GM23338 (cell line): ENCODE data around the gene OPN3. TPM values are rescaled to one million over a fixed set of nuclear protein-coding genes. Genes with fewer than 3 reads are reported as not detected.

Experiments
- ATAC-seq: fragments of 200-7000 bp; cut with Tn5 transposase; 3 replicates; pipeline ENCODE4 v1.9.1; 2020
- DNase-seq: peaks from one replicate; pipeline ENCODE4 v3.0.0-alpha.2; 2015; ENCODE audit warnings: low spot score
- H2AFZ ChIP-seq: fragments of 200-600 bp; sonication (generic); 2 replicates; pipeline ENCODE4 v1.8.0; 2016; ENCODE audit warnings: antibody characterized with exemption, mild to moderate bottlenecking, moderate library complexity
- H3F3A ChIP-seq: fragments of 200-600 bp; sonication (generic); replicated peaks from 2 replicates; pipeline ENCODE4 v1.8.0; 2017; ENCODE audit warnings: antibody characterized with exemption, mixed run types, low read depth
- H3K27ac ChIP-seq: fragments of 200-600 bp; sonication (generic); 2 replicates; pipeline ENCODE4 v1.6.1; 2016; ENCODE audit warnings: low read depth
- H3K27me3 ChIP-seq: fragments of 200-600 bp; sonication (generic); 2 replicates; pipeline ENCODE4 v1.8.0; 2016; ENCODE audit warnings: mild to moderate bottlenecking, mixed run types, moderate library complexity; ENCODE audit not compliant: insufficient read depth
- H3K36me3 ChIP-seq: fragments of 200-600 bp; sonication (generic); 2 replicates; pipeline ENCODE4 v1.8.0; 2016; ENCODE audit warnings: mild to moderate bottlenecking; ENCODE audit not compliant: insufficient read depth
- H3K4me1 ChIP-seq: fragments of 200-600 bp; sonication (generic); 2 replicates; pipeline ENCODE4 v1.8.0; 2016; ENCODE audit warnings: mild to moderate bottlenecking, moderate library complexity; ENCODE audit not compliant: insufficient read depth
- H3K4me2 ChIP-seq: fragments of 200-600 bp; sonication (generic); 2 replicates; pipeline ENCODE4 v1.7.1; 2017; ENCODE audit warnings: mixed run types
- H3K4me3 ChIP-seq: fragments of 200-600 bp; sonication (generic); 2 replicates; pipeline ENCODE4 v1.6.1; 2016; ENCODE audit warnings: mixed run types
- H3K79me2 ChIP-seq: fragments of 200-600 bp; sonication (generic); replicated peaks from 2 replicates; pipeline ENCODE4 v1.8.0; 2017; ENCODE audit warnings: mild to moderate bottlenecking; ENCODE audit not compliant: insufficient read depth
- H3K9me2 ChIP-seq: fragments of 200-600 bp; sonication (generic); 2 replicates; pipeline ENCODE4 v1.8.0; 2017; ENCODE audit not compliant: insufficient read depth
- H4K20me1 ChIP-seq: fragments of 200-600 bp; sonication (generic); replicated peaks from 2 replicates; pipeline ENCODE4 v1.8.0; 2017; ENCODE audit warnings: mild to moderate bottlenecking; ENCODE audit not compliant: insufficient read depth
- H3K27ac Mint-ChIP-seq: 2 replicates; pipeline ENCODE4 v1.8.0; 2020; ENCODE audit warnings: inconsistent platforms, mild to moderate bottlenecking, moderate library complexity, mixed read lengths
- H3K27me3 Mint-ChIP-seq: 3 replicates; pipeline ENCODE4 v1.8.0; 2022; ENCODE audit warnings: low read depth, mild to moderate bottlenecking, moderate library complexity, mixed read lengths, inconsistent platforms; ENCODE audit not compliant: insufficient read depth, poor library complexity
- H3K36me3 Mint-ChIP-seq: 3 replicates; pipeline ENCODE4 v1.8.0; 2021; ENCODE audit warnings: low read depth, mild to moderate bottlenecking, inconsistent platforms, moderate library complexity, mixed read lengths
- H3K4me1 Mint-ChIP-seq: 3 replicates; pipeline ENCODE4 v1.8.0; 2020; ENCODE audit warnings: mild to moderate bottlenecking, inconsistent platforms, mixed read lengths
- H3K4me3 Mint-ChIP-seq: 3 replicates; pipeline ENCODE4 v1.8.0; 2021; ENCODE audit warnings: moderate library complexity, mild to moderate bottlenecking, inconsistent platforms, mixed read lengths
- H3K9me3 Mint-ChIP-seq: 3 replicates; pipeline ENCODE4 v1.8.0; 2020; ENCODE audit warnings: moderate library complexity, mild to moderate bottlenecking, inconsistent platforms, mixed read lengths
- EZH2phosphoT487 ChIP-seq: fragments of 200-600 bp; sonication (generic); IDR thresholded peaks from one replicate; pipeline ENCODE4 v1.8.1; 2018; ENCODE audit warnings: antibody characterized with exemption; ENCODE audit not compliant: unreplicated experiment
- JUNB ChIP-seq: IDR thresholded peaks from one replicate; pipeline ENCODE4 v1.6.1; 2016; ENCODE audit warnings: antibody characterized with exemption; ENCODE audit not compliant: unreplicated experiment
- NANOG ChIP-seq: IDR thresholded peaks from 2 replicates; pipeline ENCODE4 v1.6.1; 2016; ENCODE audit warnings: antibody characterized with exemption, borderline replicate concordance
- ZNF331 ChIP-seq: fragments of 250-450 bp; sonication (Bioruptor Pico); IDR thresholded peaks from 2 replicates; pipeline ENCODE4 v1.5.0; 2020; ENCODE audit warnings: low read depth, mild to moderate bottlenecking, moderate library complexity
- ZNF462 ChIP-seq: fragments of 250-450 bp; sonication (Bioruptor Pico); IDR thresholded peaks from 2 replicates; pipeline ENCODE4 v1.5.0; 2020; ENCODE audit warnings: mild to moderate bottlenecking, moderate library complexity
- polyA plus RNA-seq: library from polyadenylated mRNA; unstranded; fragments of >200 nt; fragmentation: Nextera tagmentation; extraction: Ambion mirVana; gene quantifications from 2 replicates; pipeline ENCODE4 v1.2.1, GENCODE V29; 2016
- total RNA-seq: library from RNA; depleted of rRNA; stranded (reverse); fragments of >200 nt; shearing (Covaris generic); gene quantifications from 2 replicates; pipeline ENCODE4 v1.2.3, GENCODE V29; 2014
- TF ChIP-seq, protein P1 (sequence below): IDR thresholded peaks from one replicate; pipeline ENCODE4 v1.6.1; 2018; ENCODE audit warnings: antibody characterized with exemption; ENCODE audit not compliant: unreplicated experiment
- TF ChIP-seq, protein P2 (sequence below): IDR thresholded peaks from 2 replicates; pipeline ENCODE4 v1.6.1; 2016; ENCODE audit warnings: antibody characterized with exemption
- TF ChIP-seq, protein P3 (sequence below), 2 experiments: fragments of 200-600 bp in 1 of 2; sonication (generic) in 1 of 2; conservative IDR thresholded peaks; 2 replicates each; pipeline versions ENCODE4 v1.5.1 to v1.6.1; 2016 to 2017; ENCODE audit warnings: antibody characterized with exemption in 2 of 2, low read depth in 2 of 2, mild to moderate bottlenecking in 2 of 2, moderate library complexity in 1 of 2

OPN3 gene
- total and polyA plus RNA-seq, 2 experiments from 2014 or later, result 23.7 to 46.8 TPM

- TF ChIP-seq, protein P1, sequence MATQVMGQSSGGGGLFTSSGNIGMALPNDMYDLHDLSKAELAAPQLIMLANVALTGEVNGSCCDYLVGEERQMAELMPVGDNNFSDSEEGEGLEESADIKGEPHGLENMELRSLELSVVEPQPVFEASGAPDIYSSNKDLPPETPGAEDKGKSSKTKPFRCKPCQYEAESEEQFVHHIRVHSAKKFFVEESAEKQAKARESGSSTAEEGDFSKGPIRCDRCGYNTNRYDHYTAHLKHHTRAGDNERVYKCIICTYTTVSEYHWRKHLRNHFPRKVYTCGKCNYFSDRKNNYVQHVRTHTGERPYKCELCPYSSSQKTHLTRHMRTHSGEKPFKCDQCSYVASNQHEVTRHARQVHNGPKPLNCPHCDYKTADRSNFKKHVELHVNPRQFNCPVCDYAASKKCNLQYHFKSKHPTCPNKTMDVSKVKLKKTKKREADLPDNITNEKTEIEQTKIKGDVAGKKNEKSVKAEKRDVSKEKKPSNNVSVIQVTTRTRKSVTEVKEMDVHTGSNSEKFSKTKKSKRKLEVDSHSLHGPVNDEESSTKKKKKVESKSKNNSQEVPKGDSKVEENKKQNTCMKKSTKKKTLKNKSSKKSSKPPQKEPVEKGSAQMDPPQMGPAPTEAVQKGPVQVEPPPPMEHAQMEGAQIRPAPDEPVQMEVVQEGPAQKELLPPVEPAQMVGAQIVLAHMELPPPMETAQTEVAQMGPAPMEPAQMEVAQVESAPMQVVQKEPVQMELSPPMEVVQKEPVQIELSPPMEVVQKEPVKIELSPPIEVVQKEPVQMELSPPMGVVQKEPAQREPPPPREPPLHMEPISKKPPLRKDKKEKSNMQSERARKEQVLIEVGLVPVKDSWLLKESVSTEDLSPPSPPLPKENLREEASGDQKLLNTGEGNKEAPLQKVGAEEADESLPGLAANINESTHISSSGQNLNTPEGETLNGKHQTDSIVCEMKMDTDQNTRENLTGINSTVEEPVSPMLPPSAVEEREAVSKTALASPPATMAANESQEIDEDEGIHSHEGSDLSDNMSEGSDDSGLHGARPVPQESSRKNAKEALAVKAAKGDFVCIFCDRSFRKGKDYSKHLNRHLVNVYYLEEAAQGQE, result no peak
These were observed 70.3 kb downstream of the OPN3 start (continued) for GRCh38 chr1:241569848-241570247.

GRCh38 chr1:241560849-241561187, 79.4 kb downstream of the OPN3 start:
- Mint-ChIP-seq H3K4me3 (no peak overlapping the region), H3K4me1 (no peaks in the 10 kb centered on the region; the same call in 2 of the 3 replicates)

More at GRCh38 chr1:241560849-241561187, 79.4 kb downstream of the OPN3 start:
- H3K27me3 ChIP-seq, result no peaks in the 10 kb centered on the region
- H3K79me2 ChIP-seq, result no peaks in the 10 kb centered on the region
- DNase-seq (no peak), ATAC-seq (no peak)
- TF ChIP-seq, protein P2, sequence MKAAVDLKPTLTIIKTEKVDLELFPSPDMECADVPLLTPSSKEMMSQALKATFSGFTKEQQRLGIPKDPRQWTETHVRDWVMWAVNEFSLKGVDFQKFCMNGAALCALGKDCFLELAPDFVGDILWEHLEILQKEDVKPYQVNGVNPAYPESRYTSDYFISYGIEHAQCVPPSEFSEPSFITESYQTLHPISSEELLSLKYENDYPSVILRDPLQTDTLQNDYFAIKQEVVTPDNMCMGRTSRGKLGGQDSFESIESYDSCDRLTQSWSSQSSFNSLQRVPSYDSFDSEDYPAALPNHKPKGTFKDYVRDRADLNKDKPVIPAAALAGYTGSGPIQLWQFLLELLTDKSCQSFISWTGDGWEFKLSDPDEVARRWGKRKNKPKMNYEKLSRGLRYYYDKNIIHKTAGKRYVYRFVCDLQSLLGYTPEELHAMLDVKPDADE, result no peak
- TF ChIP-seq ZNF331 (CRISPR knock-in tag) (no peak), NANOG (no peak), JUNB (no peak), EZH2phosphoT487 (no peak), ZNF462 (no peak)
- TF ChIP-seq, protein P3, sequence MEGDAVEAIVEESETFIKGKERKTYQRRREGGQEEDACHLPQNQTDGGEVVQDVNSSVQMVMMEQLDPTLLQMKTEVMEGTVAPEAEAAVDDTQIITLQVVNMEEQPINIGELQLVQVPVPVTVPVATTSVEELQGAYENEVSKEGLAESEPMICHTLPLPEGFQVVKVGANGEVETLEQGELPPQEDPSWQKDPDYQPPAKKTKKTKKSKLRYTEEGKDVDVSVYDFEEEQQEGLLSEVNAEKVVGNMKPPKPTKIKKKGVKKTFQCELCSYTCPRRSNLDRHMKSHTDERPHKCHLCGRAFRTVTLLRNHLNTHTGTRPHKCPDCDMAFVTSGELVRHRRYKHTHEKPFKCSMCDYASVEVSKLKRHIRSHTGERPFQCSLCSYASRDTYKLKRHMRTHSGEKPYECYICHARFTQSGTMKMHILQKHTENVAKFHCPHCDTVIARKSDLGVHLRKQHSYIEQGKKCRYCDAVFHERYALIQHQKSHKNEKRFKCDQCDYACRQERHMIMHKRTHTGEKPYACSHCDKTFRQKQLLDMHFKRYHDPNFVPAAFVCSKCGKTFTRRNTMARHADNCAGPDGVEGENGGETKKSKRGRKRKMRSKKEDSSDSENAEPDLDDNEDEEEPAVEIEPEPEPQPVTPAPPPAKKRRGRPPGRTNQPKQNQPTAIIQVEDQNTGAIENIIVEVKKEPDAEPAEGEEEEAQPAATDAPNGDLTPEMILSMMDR (conservative IDR thresholded peaks at IDR 0.05; ENCODE audit: low read depth in 2 of 2), result no peak
- no peaks in the 10 kb centered on the region for H3K4me1 ChIP-seq
- H3K4me2 ChIP-seq, result no peak overlapping the region
- H3K27me3 Mint-ChIP-seq, result no peaks in the 10 kb centered on the region
- no peak overlapping the region for H3K27ac Mint-ChIP-seq
- no peaks in the 10 kb centered on the region for H4K20me1 ChIP-seq
- no peaks in the 10 kb centered on the region for H3K36me3 ChIP-seq
- H3K9me2 ChIP-seq, result no peaks in the 10 kb centered on the region
- no peak overlapping the region for H3K4me3 ChIP-seq
- no peaks in the 10 kb centered on the region for H3K9me3 Mint-ChIP-seq
- no peak overlapping the region for H3K27ac ChIP-seq
- no peaks in the 10 kb centered on the region for H3F3A ChIP-seq
- H2AFZ ChIP-seq, result no peak overlapping the region
- no peaks in the 10 kb centered on the region for H3K36me3 Mint-ChIP-seq
